Astrocyte (in vitro differentiated cells and primary cell): Measurements from ENCODE around the gene KLRK1.

ENCODE experiments used
- CTCF ChIP-seq: IDR thresholded peaks from 2 replicates; pipeline ENCODE4 v1.5.1; 2011; ENCODE audit warnings: low read depth, mild to moderate bottlenecking, inconsistent platforms, low read length, moderate library complexity; ENCODE audit not compliant: insufficient read depth
- EZH2 ChIP-seq: IDR thresholded peaks from 2 replicates; pipeline ENCODE4 v1.6.1; 2012; ENCODE audit warnings: mild to moderate bottlenecking, low read length, inconsistent platforms; ENCODE audit not compliant: insufficient read depth

GRCh38 chr12:10395390-10395998, 5.7 kb upstream of the KLRK1 start:
- TF ChIP-seq CTCF (no peak), EZH2 (no peak)
